ENCODE data around the gene TRA2A.
A peak's percentile ranks its signal among the peaks of the same experiment; 100 is the strongest.
"Not testable (repeated sequence)": the region's sequence is repeated elsewhere in the genome, so short reads cannot be mapped to it uniquely, and the experiment has no call there.

Gene TRA2A
- total RNA-seq, result 183 to 214 (median 200) reads per million in 4 donors

DNA sequence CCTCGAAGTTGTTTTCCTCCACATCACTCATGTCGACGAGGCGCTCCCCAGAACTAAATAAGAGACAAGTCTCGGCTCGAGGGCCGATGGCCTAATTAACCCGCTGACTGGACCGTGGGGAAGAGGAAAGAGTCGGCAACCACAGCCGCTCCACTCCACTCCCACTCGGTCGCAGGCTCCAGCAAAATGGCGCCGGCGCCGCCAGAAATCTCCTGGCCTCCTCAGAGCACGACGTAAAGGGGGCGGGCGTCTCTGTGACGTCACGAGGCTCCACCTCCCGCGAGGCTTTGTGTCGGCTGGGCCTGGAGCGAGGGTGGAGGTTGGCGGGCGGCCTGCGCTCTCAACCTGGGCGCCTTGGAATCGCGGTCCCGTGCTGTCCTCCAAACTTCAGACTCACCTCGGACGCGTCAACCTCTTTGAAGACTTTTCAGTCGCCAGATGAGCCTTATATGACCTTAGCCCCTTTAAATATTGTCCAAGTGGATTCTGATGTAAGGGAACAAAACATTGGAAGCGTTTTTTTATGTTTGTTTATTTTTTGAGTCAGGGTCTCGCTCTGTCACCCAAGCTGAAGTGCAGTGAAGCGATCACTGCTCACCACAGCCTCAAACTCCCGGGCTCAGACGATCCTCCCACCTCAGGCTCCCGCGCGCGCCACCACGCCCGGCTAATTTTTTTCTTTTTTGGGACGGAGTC is at the start of gene TRA2A:
TRA2A (minus strand) TSS at position 188 of the 696 bp plus-strand sequence; CDS start at position 31, 157 bp downstream.
- DNase-seq, result peak; percentile 86 to 95 (median 91)

DNA sequence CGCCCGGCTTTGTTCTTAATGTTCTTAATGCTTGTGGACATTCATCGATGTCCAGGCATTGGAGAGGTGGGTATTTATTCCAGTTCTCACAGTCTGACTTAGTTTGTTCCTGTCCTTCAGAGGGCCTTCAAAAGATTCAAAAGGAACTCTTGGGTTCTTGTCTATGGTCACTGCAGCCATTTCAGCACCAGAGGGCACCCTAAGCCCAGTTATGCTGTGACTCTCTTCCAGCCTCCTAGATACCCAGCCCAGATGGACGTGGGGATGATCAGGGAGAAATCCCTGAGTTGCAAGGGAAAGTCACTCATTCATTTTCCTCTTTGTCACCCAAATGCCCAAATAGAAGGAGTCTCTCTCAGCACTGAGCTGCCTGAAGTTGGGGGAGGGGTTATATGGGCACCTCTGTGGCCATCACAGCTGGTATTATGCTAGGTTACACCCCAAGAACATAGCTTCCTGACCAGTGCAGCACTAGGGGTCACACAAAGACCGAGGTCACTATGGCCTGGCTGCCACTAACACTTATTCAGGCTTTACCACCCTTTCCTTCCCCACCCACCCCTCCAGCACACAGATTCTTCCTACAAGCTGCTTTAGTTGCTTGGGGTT is 38.9 kb upstream of the TRA2A start:
- peak; percentile 28 to 58 (median 38) for DNase-seq

DNA sequence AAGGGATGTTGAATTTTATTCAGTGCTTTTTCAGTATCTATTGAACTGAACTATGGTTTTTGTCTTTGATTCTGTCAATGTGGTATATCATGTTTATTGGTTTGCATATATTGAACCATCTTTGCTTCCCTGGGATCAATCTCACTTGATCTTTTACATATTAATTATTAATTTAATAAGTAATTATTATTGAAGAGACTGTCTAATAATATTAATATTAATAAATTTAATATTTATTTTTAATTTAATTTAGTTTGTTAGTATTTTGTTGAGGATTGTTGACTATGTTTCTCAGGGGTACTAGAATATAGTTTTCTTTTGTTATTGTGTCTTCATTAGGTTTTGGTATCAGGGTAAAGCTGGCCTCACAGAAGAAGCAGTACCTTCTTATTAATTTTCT is 26.5 kb upstream of the TRA2A start:
- no peak for DNase-seq

DNA sequence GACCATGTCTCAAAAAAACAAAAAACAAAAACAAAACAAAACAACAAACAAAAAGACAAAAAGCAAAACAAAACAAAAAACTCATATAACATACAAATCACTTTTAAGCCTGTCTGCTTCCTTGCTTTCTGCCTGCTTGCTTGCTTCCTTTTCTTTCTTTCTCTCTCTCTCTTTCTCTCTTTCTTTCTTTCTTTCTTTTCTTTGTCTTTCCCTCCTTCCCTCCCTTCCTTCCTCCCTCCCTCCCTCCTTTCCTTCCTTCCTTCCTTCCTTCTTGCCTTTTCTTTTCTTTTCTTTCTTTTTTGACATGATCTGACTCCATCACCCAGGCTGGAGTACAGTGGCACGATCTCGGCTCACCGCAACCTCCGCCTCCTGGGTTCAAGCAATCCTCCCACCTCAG is 15.9 kb upstream of the TRA2A start:
- no peak for DNase-seq

DNA sequence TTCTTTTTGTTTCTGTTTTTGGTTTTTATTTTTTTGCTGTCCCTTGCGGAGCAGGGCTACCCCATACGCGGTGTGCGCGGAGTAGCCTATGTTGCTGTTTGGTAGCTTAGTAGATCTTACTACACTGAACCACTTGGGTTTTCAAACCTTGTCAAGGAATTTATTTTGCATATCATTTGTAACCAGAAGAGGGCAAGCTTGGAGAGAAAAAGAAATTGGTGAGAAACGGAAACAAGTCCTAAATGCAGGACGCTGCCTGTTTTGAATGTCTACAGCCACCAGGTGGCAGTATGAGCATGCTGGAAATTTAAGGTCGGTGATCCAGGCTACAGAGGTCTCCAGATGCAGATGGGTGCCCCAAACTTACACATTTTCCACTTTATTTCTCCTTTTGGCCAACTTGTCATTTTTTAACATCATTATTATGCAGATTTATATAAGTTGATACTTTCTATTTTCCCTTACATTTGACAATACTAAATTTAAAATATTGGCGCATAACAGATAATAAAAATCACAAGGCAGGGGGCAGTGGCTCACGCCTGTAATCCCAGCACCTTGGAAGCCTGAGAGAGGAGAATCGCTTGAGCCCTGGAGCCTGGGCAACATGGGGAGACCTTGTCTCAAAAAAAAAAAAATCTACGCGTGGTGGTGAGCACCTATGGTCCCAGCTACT is 15.3 kb upstream of the TRA2A start:
- peak; percentile 47 to 85 (median 65) for DNase-seq

DNA sequence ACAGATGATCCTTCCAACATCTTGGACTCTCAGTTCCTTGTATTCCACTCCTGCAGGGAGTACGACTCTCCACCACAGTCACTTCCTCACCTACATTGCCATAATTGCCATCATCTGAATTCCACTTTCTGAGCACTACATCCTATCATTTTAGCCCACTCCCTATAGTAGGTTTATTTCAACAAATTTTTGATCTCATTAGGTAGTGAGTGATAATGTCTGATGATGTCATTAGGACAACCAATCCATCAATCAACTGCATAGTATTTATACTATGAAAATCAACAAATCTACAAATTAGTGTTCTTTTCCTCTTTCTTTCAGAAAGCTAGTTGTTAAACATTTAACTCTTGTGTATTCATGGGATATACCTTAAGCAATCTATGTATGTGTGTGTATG is 13.7 kb upstream of the TRA2A start:
- no peak for DNase-seq

DNA sequence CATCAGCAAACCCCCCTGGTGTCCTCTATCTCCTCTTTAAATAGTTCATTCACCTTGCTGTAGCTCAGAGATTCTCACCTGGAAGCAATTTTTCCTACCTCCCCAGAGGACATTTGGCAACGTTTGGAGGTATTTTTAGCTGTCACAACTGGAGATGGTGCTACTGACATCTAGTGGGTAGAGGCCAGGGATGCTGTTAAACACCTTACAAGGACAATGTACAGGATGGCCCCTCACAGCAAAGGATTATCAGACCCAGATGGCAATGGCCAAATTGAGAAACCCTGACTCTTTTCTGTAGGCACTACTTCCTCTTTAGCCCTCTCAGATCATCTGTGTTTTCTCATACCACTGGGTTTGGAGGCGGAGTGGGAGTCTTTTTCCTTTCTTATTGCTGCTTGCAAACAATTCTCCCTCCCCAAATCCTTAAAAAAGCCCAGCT is 13.2 kb upstream of the TRA2A start:
- DNase-seq, result peak in 1 of 5 donors; percentile 30

DNA sequence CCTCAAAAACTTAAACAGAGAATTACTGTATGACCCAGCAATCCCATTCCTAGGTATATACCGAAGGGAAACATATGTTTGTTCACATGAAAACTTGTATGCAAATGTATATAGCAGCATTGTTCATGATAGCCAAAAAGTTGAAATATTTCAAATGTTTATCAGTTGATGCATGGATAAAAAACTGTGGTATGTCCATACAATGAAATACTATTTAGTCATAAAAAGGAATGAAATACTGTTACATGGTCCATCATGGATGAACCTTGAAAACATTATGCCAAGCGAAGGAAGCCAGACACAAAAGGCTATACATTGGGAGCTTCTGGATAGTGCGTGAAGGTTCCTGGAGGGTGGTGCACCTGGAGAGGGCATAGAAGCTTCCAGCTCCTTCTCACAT is 11.0 kb upstream of the TRA2A start:
- DNase-seq, result no peak

DNA sequence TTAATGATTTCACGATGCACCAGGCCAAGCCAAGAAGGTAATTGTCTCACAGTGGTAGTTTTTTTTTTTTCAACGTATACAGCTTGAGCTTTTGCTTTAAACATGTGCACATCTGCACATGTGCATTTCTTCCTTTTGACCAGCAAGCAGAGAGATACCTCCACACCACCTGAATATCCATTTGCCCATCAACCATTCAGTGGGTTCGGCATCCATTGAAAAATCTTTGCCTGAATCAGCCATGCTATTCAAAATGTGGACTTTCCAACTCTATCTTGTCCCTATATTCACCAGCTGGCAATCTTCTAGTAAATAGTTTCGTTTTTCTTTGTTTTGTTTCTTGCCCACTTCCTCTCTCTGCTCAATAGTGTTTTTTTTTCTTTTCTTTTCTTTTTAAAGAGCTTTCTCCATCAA is 7.7 kb upstream of the TRA2A start:
- peak in 1 of 5 donors; percentile 47 for DNase-seq

DNA sequence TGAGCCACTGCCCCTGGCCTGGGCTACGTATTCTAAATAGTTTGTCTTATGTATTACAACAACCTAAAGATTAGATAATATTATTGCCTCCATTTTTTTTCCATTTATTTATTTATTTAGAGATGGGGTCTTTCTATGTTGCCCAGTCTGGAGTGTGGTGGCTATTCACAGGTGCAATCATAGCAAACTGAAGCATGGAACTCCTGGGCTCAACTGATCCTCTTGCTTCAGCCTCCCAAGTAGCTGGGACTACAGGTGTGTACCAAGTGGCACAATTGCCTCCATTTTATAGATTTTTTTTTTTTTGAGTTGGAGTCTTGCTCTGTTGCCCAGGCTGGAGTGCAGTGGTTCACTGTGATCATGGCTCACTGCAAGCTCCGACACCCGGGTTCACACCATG is 6.5 kb upstream of the TRA2A start:
- DNase-seq, result no peak

DNA sequence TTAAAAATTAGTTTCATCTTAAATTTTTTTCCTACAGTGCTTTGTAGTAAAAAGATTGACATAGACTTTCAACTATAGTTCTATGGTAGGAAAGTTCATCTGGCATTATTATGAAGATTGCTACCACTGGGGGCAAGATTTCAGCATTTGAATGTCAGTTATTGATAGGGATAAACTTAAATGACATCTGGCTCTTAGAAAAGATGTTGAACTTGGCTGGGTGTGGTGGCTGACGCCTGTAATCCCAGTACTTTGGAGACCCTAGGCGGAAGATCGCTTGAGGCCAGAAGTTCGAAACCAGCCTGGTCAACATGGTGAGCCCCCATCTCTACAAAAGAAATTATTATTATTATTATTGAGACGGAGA is 1.4 kb upstream of the TRA2A start:
- DNase-seq, result no peak

DNA sequence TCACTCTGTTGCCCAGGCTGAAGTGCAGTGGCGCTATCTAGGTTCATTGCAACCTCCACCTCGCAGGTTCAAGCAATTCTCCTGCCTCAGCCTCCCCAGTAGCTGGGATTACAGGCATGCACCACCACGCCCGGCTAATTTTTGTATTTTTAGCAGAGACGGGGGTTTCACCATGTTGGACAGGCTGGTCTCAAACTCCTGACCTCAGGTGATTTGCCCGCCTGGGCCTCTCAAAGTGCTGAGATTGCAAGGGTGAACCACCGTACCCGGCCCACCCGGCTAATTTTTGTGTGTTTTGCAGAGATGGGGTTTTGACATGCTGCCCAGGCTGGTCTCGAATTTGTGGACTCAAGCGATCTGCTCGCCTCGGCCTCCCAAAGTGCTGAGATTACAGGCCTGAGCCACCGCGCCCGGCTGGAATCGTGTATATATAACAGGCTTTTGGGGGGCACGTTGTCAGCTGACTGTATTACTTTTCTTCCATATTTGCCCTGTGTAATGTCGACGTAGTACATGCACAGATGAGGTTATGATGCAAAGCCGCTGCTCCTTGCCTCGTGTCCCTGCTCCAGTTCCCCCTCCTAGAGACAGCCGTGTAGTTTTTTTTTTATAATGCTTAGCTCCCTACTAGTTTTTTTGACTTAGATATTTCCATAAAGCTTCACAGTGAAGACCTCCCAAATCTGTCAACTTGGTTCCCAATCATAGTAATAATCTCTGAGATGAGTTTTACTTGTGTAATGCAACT is 883 bp upstream of the TRA2A start:
- DNase-seq, result no peak

DNA sequence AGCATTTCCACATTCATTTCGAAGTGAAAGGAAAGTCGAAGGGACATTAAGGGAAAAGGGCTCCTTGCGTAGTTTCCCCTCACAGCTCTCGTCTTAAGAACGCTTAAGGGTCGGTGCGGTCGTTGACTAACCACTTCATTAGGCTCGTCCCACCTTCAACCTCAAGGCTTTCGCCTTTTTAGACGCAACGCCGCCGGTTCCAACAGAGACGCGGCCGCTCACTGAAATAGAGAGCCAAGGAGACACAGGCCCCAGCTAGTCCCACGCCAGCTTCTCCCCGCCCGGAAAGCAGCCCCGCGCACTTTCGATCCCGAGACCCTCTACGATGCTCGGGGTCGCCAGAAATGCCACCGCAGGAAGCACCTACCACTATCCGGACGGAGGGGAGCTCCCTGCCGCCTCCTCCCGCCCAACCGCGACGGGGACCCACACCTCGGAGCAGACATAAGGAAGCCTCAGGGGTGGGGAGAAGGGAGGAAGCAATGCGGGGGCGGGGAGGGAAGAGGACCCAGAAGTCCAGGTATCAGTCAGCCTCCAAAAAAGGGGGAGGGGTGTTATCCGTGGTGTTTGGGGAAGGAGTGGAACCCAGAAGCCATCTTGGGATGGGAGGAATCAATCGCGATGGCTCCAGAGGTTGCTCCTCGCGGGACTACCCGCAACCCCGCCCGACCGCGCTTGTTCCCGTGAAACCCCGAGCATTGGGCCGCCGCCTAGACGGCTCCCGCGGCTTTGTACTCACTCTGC is 559 bp downstream of the TRA2A start:
- DNase-seq, result peak; percentile 33 to 56 (median 44)

DNA sequence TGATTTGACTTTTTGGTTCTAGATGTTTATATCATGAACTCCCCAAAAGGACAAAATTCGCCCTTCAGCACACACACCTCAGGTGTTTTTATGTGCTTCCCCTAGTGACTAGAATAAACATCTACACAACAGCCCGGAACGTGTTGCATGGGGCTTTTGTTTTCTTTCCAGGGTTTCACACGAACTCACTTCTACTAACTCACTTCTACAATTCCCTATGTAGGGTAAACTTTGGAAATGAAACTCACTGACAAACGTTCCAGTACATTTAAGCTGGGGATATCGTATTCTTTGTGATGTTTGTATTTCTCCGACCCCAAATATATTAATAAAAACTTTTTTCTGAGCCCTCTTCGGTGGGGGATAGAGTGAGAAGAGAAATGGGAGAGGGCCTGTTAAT is 1.4 kb downstream of the TRA2A start:
- peak in 3 of 5 donors; percentile 22 to 46 (median 46) for DNase-seq

DNA sequence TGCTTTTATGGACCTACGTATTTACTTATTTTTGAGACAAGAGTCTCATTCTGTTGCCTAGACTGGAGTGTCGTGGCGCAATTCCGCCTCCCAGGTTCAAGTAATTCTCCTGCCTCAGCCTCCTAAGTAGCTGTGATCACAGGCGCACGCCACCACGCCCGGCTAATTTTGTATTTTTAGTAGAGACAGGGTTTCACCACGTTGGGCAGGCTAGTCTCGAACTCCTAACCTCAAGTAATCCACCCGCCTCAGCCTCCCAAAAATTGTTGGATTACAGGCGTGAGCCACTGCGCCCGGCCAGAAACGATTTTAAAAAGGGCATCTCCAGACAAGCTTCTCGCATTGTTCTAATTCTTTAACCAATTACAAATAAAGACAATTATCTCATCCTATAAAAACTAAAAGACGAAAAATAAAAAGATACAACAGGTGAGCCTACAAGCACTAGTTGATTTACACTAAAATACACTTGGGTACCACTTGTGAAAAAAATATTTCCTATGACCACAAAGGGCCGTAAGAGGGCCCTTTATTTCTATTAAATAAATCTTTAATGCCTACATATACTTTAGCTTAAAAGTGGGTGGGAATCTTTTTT is 2.4 kb downstream of the TRA2A start:
- DNase-seq, result no peak

DNA sequence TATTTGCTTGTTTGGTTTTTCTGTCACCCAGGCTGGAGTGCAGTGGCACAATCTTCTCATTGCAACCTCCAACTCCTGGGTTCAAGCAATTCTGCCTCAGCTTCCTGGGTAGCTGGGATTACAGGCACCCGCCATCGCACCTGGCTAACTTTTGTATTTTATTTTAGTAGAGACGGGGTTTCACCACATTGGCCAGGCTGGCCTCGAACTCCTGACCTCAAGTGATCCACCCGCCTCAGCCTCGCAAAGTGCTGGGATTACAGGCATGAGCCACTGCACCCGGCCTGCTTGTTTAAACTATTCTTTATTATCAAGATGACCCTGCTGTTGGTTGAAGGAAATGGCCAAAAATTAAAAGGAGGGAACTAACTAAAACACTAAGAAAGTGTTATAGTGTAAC is 6.2 kb downstream of the TRA2A start:
- not testable (repeated sequence) for DNase-seq

DNA sequence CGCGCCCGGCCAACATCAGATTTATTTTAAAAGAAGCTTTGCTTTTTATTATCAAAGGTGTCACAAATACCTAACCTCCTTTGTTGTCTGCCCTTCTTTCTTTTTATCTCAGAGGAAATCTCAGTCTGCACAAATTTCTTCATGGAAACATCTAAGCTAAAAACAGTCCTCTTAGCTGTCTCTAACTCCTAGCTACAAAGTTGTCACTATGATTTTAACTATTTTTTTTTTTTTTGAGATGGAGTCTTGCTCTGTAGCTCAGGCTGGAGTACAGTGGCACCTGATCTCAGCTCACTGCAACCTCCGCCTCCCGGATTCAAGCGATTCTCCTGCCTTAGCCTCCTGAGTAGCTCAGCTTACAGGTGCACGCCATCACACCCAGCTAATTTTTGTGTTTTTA is 7.3 kb downstream of the TRA2A start:
- no peak for DNase-seq

DNA sequence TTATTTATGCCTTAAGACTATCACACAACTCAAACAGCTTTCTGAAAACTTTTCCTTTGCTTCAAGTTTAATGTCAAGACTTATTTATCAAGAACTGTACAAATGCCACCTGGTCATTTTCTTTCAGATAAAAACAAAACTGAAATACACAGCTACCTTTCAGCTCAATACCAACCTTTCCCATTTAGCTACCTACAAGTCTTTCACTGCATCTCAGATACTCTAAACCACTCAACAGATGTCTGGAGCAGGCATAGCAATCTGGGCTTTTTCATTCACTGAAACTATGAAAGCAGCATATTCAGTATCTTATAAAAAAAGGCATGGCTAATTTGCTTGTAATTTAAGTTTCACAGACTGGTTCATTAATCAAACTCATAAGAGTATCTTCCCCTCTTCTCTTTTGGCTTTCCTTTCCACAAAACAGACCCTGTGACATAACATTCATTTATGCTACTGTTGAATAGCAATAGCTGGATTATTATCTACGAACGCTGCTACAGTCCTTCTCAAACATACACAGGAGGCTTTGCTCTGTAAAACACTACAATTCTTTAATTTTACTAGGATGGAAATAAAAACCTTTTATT is 8.2 kb downstream of the TRA2A start:
- no peak for DNase-seq

DNA sequence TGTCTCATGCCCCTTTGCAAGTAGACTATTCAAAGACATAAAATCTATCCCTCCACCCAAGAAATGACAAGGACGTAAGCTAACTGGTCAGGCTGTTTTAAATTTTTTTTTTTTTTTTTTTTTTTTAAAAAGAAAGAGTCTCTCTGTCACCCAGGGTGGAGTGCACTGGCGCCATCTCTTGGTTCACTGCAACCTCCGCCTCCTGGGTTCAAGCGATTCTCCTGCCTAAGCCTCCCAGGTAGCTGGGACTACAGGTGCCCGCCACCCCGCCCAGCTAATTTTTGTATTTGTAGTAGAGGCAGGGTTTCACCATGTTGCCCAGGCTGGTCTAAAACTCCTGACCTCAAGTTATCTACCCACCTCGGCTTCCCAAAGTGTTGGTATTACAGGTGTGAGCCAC is 11.2 kb downstream of the TRA2A start:
- no peak for DNase-seq

DNA sequence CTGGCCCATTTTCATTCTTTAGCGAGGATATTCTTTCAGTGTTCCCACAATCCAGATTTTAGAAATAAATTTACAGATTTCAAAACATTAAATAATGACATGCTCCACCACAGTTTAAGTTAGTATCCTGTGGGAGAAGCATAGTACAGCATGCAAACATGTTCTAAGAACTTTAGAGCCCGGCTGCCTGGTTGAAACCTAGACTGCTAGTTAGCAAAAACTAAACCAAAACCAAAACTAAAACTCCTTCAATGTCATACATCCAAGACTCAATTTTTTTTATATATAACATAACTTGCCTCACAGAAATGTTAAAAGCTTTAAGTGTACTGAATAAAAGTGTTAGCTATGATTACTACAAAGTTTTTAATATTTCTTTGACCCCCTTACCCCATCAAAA is 17.0 kb downstream of the TRA2A start:
- peak in 1 of 5 donors; percentile 51 for DNase-seq

DNA sequence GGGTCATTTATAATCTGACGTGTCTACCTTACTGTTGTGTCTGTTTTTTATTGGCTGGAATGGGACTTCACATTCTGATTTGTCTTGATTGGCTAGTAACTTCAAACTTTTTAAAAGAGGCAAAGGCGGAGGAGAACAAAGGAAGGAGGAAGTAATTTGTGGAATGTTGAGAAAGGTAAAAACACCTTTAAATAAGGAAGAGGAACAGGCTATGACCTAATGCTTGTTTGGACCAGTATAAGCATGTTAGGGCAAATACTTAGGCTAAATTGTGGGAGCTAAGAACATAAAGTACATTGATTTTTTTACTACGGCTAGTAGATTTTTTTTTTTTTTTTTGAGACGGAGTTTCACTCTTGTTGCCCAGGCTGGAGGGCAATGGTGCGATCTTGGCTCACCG is 18.0 kb downstream of the TRA2A start:
- not testable (repeated sequence) for DNase-seq

DNA sequence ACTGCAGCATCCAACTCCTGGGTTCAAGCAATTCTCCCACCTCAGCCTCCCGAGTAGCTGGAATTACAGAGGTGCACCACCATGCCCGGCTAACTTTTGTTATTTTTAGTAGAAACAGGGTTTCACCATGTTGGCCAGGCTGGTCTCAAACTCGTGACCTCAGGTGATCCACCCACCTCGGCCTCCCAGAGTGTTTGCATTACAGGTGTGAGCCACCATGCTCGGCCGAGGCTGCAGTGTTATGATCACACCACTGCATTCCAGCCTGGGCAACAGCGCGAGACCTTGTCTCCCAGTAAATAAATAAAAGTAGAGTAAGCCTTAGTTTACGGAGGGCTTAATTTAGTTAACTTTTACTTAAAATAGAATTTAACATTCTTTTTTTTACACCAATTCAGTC is 37.8 kb downstream of the TRA2A start:
- DNase-seq, result no peak

Data from T-helper 1 cell (primary cell).